GM18499 (cell line): ENCODE results near the gene SLC22A23.

Source experiments
- ATAC-seq: cut with Tn5 transposase; IDR thresholded peaks from one replicate; pipeline ENCODE4 v1.9.1; 2021; ENCODE audit warnings: moderate number of reproducible peaks; ENCODE audit not compliant: insufficient read depth, unreplicated experiment

Gene SLC22A23

DNA sequence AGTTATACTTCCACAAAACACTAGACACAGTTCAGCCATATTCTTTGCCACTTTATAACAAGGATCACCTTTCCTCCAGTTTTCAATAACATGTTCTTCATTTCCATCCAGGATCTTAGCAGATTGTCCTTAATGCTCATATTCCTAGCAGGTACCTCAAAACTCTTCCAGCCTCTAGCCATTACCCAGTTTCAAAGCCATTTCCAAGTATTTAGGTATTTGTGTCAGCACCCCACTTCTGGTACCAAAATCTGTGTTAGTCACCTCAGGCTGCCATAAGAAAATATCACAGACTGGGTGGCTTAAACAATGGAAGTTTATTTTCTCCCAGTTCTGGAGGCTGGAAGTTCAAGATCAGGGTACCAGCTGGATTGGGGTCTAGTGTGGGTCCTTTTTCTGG is 23.2 kb upstream of the SLC22A23 start:
- ATAC-seq = no peak

DNA sequence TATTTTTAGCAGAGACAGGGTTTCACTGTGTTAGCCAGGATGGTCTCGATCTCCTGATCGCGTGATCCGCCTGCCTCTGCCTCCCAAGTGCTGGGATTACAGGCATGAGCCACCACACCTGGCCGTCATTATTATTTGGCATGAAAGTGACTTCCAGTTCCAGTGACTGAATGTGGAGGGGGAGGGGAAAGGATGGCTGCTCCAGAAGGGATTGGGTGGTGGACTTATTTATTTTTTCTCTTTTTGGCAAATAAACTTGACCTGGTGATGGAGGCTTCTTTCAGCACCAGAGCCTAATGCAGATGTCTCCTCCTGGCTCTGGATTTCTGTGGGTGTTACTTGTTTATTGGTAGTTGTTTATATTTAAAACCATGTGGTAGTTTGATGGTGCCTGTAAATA is 16.9 kb upstream of the SLC22A23 start:
- ATAC-seq = no peak

DNA sequence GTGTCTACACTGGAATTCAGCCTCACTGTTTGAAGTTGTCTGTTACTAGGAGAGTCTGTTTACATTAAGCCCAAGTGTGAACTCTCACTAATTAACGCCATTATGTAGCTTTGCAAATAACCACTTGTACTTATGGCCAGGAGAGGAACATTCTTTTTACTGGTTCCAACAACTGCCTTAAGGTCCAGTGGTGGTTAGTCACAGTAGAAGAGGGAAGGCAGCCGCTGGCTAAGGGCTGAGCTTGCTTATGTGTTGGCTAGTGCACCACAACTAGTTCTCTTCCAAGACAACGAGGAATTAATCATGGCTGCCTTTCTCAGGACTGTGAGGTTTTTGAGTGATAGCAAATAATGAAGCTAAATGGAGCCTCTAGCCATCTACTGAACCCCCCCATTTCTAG is 14.9 kb upstream of the SLC22A23 start:
- ATAC-seq = no peak

DNA sequence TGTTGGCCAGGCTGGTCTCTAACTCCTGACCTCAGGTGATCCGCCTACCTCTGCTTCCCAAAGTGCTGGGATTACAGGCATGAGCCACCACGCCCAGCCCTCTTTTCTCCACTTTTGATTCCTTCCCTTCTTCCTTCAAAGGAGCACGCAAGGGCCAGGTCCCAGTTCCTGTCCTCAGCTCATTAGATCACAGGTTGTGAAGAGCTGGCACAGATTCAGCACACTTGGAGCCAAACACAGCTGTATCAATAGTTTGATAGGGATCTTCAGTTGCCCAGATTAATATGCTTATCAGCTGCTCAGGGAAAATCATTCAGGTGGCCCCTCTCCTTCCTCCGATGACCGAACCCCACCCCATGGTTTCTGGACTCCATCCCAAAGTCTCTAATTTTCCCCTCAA is 14.4 kb upstream of the SLC22A23 start:
- ATAC-seq = no peak

DNA sequence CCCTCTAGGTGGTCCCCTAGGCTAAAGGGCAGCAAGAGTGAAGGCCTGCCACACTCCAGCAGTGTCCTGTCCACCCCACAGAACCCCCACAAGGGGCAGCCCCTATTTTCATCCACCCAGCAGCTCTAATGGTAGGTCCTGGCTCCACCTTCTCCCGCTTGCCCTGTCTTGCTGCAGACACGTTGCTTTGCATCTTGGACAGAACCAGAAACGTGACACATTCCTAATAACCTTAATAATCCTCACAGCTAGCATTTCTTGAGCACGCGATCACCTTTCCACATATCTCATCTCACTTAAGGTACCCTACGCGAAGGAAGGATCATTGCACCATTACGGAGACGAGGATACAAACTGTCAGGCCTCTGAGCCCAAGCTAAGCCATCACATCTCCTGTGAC is 11.7 kb upstream of the SLC22A23 start:
- no peak for ATAC-seq

DNA sequence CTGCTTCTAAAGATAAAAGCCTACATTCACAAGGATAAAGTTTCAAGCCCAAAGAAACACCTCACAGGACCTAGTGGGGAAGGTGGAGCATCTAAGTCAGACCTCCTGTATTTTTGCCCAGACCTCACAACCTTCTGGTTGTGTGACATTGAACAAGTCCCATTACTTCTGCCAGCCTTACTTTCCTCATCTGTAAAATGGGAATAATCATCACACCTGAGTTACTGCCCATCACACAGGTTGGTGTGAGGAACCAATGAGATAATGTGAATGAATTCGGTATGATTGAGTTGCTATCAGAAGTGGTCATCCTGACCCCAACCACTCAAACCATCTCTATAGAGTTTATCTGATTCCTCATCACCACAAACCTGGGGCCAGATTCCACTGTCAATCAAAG is 11.1 kb upstream of the SLC22A23 start:
- no peak for ATAC-seq

DNA sequence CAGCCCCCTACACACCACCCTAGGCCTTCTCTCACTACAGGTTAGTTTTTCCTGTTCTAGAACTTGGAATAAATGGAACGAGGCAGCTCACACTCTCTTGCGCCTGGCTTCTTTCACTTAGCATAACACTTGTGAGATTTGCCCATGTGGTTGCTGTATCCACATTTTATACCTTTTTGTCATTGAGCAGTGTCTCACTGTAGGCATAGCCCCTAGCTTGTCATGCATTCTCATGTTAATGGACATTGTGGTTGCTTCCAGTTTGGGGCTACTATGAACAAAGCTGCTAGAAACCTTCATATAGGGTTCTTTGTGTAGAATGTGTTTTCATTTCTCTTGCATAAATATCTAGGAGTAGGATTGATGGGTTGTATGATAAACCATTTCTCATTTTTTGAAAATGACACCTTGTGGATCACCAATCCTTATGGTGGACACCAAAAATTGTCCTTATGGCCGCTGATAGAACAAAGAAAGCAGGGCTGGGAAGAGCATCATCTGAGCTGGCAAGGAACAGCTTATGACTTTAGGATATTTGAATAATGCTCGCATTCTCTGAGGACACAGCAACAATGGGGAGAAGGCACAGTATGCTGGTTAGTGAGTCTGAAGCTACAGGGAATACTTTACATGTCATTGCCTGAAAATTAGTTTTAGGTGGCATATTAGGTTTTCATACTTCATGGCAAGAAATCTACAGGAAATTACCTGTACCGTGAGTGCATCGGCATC is 9.8 kb upstream of the SLC22A23 start:
- no peak for ATAC-seq

DNA sequence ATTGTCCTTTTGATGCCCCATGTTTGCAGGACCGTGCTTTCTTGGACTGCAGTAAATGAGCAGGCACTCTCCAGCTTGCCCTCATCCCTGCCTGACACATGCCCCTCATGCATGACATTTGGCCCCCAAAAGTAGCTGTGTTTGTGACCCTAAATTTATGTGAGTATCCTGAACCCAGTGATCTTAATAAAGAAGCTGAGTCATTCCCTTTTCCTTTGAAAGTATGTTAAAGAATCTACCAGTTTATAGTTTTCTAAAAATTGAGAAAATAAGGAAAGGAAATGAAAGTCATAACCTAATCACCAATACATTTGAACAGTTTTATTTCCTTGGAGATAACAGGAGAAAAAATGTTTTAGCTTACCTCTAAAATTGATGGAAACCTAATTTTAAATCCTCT is 3.4 kb upstream of the SLC22A23 start:
- ATAC-seq = no peak

DNA sequence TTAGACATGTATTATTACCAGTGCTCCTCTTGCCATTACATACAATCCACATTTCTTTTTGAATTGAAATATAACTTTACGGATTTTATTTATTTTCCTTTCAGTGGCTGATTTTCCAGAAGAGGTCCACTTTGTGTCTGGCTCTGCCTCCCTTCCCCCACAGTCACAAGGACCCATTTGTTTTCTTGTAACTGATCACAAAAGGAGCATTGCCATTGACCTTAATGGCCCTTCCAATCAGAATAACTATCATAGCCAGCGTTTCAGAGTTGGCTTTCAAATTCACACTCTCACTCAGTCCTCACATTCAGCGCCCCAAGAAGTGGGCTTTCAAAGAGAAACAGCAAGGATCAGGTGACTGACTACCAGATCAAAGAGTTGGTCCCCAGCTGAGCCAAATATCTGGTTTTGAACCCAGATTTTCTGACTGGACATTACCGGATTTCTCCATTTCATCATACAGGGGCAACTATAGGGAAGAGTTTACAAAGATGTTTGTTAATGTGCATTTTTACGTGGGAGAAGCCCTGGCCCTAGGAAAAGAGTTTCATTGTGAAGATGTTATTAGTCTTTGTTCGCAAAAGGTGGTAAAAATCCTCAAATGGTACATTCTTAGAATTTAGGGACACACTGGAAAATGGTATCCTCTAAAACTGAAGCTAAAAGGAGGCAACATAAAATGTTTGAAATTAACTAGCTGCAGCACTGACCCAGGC is 2.0 kb upstream of the SLC22A23 start:
- no peak for ATAC-seq

DNA sequence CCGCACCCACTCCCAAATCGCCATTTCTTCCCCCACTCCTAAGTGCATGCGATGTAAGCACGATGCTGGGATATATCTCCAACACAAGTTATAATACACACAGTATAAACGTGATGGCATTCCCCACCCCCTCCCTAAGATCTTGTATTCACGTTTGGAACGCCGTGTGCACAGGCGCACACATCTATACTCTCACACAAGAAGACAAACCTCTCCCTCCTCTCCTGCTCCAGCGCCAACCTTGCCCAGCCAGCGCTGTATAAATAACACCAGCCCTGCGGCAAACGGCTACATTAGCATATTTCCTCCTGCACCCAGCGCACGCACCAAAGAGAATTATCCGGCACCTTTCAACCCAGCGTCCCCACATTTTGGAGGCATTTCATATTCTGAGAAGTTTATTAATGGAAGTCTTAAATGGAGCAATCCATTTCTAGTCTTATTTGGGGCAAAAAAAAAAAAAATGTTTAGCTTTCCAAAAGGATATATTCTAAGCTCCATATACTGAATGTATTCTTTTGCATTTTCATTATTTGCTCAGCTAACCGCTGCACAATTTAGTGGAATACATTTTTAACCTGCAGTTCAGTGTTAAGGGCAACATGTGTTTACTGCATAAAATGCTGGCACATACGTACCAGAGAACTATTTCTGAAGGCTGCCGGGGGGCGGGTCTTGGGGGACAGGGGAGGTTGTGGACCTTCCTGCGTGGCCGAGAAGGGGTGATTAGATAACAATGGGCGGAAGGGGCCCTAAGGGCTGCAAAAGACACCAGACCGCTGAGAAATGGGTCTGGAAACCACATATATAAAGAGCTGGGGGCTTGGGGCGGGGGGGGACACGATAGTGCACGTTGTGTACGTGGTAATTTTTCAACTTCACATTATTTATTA is 1.1 kb upstream of the SLC22A23 start:
- no peak for ATAC-seq

DNA sequence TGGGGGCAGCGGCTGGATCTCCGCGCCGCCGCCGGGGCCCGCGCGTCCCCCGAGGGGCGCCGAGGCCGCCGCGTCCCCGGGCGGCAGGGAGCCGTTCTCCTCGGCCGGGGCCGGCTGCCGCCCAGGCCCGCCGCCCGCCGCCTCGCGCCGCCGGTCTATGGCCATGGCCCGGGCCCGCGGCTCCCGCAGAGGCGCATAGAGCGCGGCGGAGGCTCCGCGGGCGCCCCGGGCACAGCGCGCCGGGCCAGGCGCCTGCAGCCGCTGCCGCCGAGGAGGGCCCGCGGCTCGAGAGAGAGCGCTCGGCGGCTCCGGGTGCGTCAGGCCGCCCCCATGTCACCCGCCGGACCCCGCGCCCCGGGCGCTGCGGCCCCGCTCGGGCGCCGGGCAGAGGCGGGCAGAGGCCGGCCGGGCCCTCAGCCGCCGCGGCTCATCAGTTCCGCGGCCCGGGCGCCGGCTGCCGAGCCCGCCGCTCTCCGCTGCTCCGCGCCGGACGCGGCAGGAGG is 404 bp downstream of the SLC22A23 start:
- no peak for ATAC-seq

DNA sequence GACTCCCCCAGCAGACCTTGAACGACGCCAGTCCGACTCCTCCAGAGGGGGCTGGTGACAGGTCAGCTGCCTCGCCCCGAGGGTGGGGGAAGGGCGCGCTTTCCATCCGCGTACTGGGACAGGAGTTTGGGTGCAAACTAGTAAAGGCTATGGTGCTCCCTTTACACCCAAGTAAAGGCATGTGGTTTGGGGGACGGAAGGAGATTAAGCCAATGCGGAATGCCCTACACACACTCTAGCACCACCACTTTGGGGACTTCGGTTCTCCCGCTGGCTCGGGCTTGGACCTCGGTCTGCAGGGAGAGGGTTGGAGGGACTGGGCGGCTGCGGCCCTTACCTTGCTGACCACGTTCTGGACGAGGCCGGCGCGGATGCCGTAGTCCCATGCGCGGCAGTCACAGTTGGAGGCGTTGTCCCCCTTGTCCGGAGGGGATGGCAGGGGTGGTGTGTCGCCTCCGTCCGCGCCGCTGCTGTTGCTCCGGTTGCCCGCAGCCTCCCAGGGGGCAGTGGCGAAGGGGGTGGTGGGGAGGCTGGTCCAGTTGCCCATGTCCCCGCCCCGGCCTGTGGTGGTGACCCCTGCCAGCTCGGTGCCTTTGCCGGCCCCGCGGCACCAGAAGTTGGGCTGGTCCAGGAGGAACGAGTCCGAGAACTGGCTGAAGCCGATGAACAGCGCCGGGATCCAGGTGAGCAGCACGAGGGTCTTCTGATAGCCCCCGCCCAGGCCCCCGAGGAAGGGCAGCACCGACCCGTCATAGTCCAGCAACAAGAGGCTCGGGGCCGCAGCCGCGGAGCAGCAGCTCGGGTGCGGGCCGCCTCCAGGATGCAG is 1.1 kb downstream of the SLC22A23 start:
- no peak for ATAC-seq

DNA sequence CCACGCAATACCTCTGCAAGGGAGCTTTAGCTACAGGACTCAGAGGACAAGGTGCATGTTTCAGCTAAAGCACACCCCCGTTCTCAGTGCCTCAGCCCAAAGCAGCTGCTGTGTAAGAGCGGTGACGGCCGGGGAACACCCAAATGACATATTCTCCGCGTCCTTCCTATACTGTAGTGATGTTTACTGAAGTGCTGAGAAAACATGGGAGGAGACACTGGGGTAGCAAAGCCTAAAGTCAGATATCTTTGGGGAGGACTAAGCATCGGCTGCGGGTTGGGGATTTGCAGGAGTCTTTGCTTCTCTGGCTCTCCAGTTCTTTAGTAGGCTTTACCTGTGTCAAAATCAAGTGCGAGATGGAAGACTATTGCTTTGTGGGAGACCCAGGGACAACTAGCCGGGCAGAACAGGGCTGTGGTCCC is 1.7 kb downstream of the SLC22A23 start:
- no peak for ATAC-seq

DNA sequence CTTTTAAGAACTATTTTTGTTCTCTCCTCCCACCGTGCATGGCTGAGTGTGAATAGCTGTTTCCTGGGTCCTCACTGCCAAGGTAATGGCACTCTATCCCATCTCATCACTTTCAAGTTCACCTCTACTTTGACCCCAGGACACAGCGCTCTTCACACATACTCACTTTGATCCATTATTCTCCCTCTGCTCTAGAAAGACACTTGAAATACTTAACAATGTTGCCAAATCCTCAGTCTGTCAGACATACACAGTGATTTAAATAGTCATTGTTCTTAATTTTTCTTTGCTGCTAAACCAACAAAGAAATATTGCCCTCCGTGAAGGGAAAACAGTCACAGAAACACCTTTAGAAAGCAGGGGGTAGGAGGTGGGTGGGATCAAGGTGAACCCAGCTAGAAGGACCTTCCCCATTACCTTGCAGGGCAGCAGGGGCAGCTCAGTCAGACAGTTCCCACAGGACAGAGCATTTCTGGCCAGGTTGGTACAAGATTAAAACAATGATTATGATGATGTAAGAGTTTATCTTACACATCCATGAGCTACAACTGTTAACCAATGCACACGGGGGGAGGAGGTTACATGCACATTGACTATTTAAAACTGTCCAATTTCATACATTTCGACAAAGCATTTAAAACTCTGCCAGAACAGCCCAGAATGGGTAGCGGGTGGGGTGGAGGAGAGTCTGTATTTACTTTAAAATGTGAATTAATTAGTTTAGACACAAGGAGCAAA is 2.4 kb downstream of the SLC22A23 start:
- no peak for ATAC-seq

DNA sequence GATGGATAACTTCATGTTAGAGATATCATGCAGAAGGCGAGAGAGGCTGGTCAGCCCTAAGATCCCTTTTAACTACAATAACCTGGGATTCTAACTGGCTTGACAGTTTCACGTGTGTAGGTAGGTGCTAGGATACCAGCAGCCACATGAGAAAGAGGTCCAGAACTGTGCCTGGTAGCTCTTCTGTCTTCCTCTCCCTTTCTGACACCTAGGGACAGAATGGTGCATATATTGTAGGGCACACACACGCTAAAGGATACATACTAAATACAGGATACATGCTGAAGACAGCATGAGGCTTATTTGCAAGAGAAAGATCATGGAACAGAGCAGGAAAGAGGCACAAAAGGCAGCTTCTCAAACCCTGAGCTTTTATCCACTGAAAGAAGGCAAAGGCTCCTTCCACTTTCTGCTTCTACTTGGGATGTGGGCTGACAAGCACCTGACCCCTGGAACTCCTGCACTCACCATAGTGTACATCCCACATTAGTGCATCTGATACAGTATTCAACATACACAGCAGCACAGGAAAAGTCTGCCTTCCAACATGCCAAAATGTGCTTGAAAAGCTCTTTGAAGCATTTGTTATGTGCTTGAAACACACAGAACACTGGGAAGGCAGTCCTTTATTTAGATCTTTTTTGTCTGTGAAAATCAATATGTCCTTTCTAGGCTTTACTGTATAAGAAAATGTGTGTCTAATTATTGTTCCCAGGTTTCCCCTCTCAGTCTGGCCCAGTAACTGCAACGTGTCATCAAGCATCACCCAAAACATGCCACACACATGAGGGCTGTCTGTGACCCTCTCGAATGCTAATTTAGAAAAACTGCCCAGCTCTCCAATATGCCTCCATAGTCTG is 3.2 kb downstream of the SLC22A23 start:
- no peak for ATAC-seq

DNA sequence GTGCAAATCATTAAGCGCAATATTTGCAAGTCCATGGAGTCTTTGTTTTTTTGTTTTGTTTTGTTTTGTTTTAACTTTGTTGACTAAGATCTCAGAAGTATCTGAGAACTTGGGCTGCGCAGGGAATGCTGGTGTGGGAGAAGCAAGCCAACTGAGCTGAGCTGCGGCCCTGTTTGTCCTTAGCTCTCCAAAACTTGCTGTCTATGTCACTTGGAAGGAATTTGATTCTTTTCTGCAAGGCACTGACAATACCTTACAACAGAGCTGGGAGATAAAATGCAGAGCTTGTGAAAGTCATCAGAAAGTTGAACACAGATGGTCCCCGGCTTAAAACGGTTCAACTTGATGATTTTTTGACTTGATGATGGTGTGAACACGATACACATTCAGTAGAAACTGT is 5.4 kb downstream of the SLC22A23 start:
- ATAC-seq = no peak

DNA sequence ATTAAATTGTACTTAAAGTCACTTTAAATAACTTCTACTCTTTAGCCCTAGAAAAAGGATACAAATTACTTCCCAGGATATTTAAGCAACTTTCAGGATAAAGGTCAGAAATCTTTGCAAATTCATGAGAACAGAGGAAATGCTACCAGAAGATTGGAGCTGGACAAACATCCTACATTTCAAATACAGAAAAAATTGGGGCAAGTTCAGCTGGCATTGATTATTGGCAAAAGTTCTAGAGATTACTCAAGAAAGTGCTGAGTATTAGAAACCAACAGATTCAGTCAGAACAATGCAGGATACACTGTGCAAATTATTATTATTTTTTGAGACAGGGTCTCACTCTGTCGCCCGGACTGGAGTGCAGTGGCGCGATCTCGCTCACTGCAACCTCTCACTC is 6.0 kb downstream of the SLC22A23 start:
- no peak for ATAC-seq

DNA sequence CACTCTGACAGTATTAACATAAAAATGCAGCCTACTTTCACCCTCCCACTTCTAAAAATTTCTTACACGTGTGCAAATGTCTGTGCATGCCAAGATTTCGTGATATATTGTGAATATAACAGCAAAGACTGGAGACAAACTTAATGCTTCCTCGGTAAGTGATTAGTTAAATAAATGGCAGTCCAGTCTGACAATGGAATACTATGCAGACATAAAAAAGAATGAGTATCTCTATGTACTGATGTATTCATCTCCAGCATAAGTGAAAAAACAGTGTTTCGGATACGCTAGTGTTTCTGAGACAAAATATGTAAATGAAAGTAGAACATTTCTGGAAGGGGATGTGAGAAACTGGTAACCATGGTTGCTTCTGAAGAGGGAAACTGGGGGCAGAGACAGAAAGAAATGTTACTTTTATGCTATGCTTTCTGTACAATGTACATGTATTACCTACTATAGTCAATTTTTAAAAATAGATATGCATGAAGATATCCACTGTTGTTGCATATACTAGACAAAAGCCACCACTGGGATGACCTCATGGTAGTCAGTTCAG is 7.0 kb downstream of the SLC22A23 start:
- no peak for ATAC-seq
